Effector CD4-positive, alpha-beta T cell (primary cell): ENCODE data around the gene MINDY4.

Experiments
- DNase-seq: peaks from one replicate; pipeline ENCODE4 v3.0.0-alpha.2; 2020

The MINDY4 gene

GRCh38 chr7:30776971-30777370, 5.8 kb downstream of the MINDY4 start:
- DNase-seq, result no peak

GRCh38 chr7:30778255-30779025, 7.2 kb downstream of the MINDY4 start:
- no peak for DNase-seq

GRCh38 chr7:30779574-30779973, 8.4 kb downstream of the MINDY4 start:
- DNase-seq, result no peak

DNA sequence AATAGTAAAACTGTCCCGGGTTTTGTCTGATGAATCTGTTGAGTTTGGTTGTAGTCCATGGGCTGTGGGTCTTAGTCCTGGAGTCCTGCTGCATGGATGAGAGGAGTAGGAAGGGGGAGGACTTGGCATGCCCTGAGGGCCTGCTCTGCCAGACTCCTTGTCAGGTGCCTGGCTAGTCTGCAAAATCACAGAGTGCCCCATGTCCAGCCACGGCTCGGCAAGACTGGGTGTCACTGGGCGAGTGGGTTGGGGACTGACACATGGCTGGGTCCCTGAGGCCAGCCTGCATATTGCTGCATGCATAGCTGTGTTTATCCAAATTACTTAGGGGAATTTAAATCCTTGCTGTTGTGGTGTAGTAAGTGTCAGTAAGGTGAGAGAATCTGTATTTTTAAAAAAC, 9.7 kb downstream of the MINDY4 start:
- no peak for DNase-seq

GRCh38 chr7:30782690-30783089, 11.5 kb downstream of the MINDY4 start:
- DNase-seq, result no peak

GRCh38 chr7:30785786-30786185, 14.6 kb downstream of the MINDY4 start:
- DNase-seq, result no peak

- no peak for DNase-seq
Observed at GRCh38 chr7:30787486-30787885, 16.3 kb downstream of the MINDY4 start.

- no peak for DNase-seq
Observed at GRCh38 chr7:30788640-30789333, 17.6 kb downstream of the MINDY4 start.

- DNase-seq, result no peak
Observed at GRCh38 chr7:30789334-30789711, 18.1 kb downstream of the MINDY4 start.

- no peak for DNase-seq
Observed at GRCh38 chr7:30790356-30790755, 19.1 kb downstream of the MINDY4 start.

GRCh38 chr7:30791114-30791513, 19.9 kb downstream of the MINDY4 start:
- no peak for DNase-seq

DNA sequence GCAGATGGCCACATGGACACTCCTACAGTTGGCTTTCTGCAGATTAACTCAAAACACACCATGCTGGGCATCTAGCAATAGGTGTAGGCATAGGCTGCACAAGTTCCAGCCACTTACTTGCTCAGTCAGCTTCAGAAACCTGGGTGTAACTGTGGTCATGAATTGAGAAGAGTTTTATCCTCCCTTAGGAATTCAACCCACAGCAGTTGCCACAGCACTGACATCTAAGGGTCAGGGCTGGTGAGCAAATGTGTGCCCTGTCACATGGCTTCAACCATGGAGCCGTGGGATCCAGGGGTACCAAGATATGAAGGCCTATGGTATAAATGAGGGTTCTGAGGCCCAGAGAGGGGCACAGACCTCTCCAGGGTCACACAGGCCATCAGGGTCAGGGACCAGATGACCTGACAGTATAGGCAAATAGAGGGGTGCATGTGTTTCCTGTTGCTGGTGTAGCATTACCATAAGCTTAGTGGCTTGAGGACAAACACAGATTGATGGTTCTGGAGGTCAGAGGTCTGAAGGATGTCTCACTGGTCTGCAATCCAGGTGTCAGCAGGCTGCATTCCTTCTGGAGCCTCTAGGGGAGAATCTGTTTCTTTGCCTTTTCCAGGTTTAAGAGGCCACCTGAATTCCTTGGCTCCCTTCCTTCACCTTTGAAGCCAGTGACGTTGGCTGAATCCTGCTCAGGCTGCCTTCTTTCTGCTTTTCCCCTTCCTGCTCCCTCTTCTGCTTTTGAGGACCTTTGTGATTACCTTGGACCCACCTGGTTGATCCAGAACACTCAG, 24.1 kb downstream of the MINDY4 start:
- no peak for DNase-seq

GRCh38 chr7:30796105-30796869, 25.1 kb downstream of the MINDY4 start:
- DNase-seq, result no peak

GRCh38 chr7:30797176-30798040, 26.2 kb downstream of the MINDY4 start:
- DNase-seq, result no peak

- no peak for DNase-seq
Observed at GRCh38 chr7:30799206-30799975, 28.2 kb downstream of the MINDY4 start.

GRCh38 chr7:30799976-30800661, 28.9 kb downstream of the MINDY4 start:
- DNase-seq, result no peak

DNA sequence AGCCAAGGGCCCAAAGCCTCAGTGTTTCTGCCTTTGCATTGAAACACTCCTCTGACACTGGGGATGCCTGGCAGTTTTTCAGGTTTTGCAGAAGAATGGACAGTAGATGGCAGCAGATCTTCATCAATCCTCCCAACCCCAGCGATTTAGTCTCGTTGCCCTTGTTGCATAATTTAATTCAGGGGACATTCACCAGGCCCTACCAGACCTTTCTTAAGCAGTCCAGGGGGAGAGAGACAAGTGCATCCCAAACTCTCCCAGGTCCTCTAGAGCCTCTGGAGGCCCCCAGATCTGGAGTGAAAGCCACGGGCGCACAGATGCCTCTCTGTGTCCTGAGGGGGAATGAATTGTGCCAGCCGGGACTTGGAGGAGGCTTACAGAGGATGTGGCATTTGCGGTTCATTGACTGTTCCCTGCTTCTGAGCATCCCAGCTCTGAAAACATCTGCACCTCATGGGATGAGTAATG, 29.6 kb downstream of the MINDY4 start:
- DNase-seq, result no peak

DNA sequence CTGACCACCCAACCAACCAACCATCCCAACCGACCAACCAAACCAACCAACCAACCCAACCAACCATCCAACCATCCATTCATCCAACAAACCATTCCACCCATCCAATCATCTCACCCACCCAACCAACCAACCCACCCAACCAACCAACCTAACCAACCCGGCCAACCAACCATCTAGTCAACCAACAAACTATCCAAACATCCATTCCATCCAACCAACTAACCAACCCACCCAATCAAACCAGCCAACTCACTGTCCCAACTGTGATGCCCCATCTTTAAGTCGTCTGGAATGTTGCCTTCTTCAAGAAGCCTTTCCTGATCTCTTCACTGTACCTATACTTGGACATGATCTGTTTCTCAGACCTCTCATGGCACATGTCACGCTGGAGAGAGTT, 31.6 kb downstream of the MINDY4 start:
- DNase-seq, result no peak

DNA sequence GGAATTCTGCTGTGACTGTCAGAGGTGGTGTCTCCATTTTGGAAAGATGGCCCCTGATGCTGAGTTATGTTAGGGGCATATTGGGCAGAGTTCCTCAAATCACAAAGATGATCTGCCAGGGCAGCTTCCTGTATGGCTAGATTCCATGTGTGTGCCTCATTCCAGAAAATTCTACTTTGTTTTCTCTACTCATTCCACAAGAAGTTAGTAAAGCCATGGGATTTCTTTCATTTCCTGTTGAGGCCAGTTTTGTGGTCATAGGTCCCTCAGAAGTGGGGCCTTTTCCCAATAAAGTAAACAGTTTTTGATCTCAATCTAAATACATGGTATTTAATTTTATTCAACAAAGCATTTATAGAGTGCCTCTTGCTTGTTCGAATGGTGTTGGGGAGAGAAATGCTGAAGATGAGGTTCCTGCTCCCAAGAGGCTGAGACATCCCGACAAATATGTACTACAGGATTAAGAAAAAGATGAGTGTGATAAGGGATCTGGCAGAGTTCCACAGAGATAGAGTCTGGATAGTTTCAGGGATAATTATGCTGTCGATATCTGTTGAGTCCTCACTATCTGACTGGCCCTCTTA, 33.0 kb downstream of the MINDY4 start:
- DNase-seq, result no peak
